Spleen (tissue), 11 donors: ENCODE results near the gene BASP1. TPM values are rescaled to one million over a fixed set of nuclear protein-coding genes. Genes with fewer than 3 reads are reported as not detected.

Source experiments
- DNase-seq: peaks from one replicate; pipeline ENCODE4 v3.0.0-alpha.2; 2020
- H3K27ac ChIP-seq, 8 donors: fragments of 200-600 bp; sonication (generic) in 7 of 8; 1 replicate in 4 of 8; 2 replicates in 4 of 8; pipeline versions ENCODE4 v1.5.0 to v1.8.0; 2016 to 2021; ENCODE audit warnings: inconsistent platforms in 4 of 8, mild to moderate bottlenecking in 4 of 8, moderate library complexity in 1 of 8
- H3K27me3 ChIP-seq, 7 donors: fragments of 200-600 bp; sonication (generic) in 6 of 7; replicated peaks in 1 of 7; 1 replicate in 4 of 7; 2 replicates in 3 of 7; pipeline versions ENCODE4 v1.5.0 to v1.8.0; 2016 to 2021; ENCODE audit warnings: inconsistent platforms in 3 of 7, mild to moderate bottlenecking in 1 of 7
- H3K36me3 ChIP-seq, 6 donors: fragments of 200-600 bp; sonication (generic) in 5 of 6; 1 replicate in 4 of 6; 2 replicates in 2 of 6; pipeline versions ENCODE4 v1.5.0 to v1.8.0; 2016 to 2021; ENCODE audit warnings: inconsistent platforms in 2 of 6
- H3K4me1 ChIP-seq, 6 donors: fragments of 200-600 bp; sonication (generic) in 5 of 6; 1 replicate in 3 of 6; 2 replicates in 3 of 6; pipeline versions ENCODE4 v1.5.0 to v1.8.0; 2016 to 2021; ENCODE audit warnings: inconsistent platforms in 3 of 6
- H3K4me3 ChIP-seq, 8 donors: fragments of 200-600 bp; sonication (generic) in 7 of 8; 1 replicate in 4 of 8; 2 replicates in 4 of 8; pipeline versions ENCODE4 v1.5.0 to v1.8.0; 2016 to 2021; ENCODE audit warnings: inconsistent platforms in 4 of 8, mild to moderate bottlenecking in 4 of 8, moderate library complexity in 2 of 8
- H3K9me3 ChIP-seq, 8 donors: fragments of 200-600 bp; sonication (generic) in 7 of 8; 1 replicate in 4 of 8; 2 replicates in 4 of 8; pipeline versions ENCODE4 v1.5.0 to v1.8.0; 2016 to 2021; ENCODE audit warnings: inconsistent platforms in 4 of 8
- CTCF ChIP-seq, 11 experiments: fragments of 200-600 bp in 7 of 11; fragments of 450-650 bp in 4 of 11; sonication (generic) in 4 of 11; IDR thresholded peaks in 8 of 11; conservative IDR thresholded peaks in 3 of 11; 1 replicate in 7 of 11; 2 replicates in 4 of 11; pipeline versions ENCODE4 v1.4.0 to v1.8.0; 2016 to 2021; ENCODE audit warnings: antibody characterized with exemption in 11 of 11, inconsistent platforms in 4 of 11, mild to moderate bottlenecking in 1 of 11
- POLR2A ChIP-seq, 3 donors: fragments of 450-650 bp; IDR thresholded peaks; one replicate each; pipeline ENCODE4 v1.5.1; 2017; ENCODE audit warnings: antibody characterized with exemption in 3 of 3, mild to moderate bottlenecking in 1 of 3
- POLR2AphosphoS5 ChIP-seq, 3 donors: sonication (generic); formaldehyde crosslinking; IDR thresholded peaks; one replicate each; pipeline ENCODE4 v1.5.1; 2017; ENCODE audit warnings: antibody characterized with exemption in 3 of 3
- WGBS, 5 donors: extraction: QIAGEN DNeasy Blood & Tissue Kit in 3 of 5; methylation state at CpG; one replicate each; pipeline versions ENCODE4 v1.1.5 to v1.1.7; 2013 to 2018; 5-methylcytosine and 5-hydroxymethylcytosine counted together
- intact Hi-C: fragments of 100-400 bp; cut with DNase I; formaldehyde crosslinking; loops from one replicate; pipeline ENCODE4 v1.15.0; 2023; ENCODE audit warnings: low total_unique reads
- polyA plus RNA-seq, 3 donors: library from polyadenylated mRNA; stranded (reverse); fragments of 200-250 nt; gene quantifications; one replicate each; pipeline ENCODE4 v1.2.1, GENCODE V29; 2013
- total RNA-seq, 7 donors: library from RNA; depleted of rRNA in 3 of 7; stranded (reverse); fragments of >200 nt in 3 of 7; fragmentation: NEBNext Ultra II Directional in 4 of 7; extraction: Animal tissue kit (Norgen Biotek cat#: 25700) in 4 of 7; gene quantifications; one replicate each; pipeline versions ENCODE4 v1.1.0 to v1.2.1, GENCODE V29; 2016 to 2021
- donor health status: healthy with polysubstance abuse.
- donor health status: DM: no; HTN: no; CAD: no; lungs with moderate emphysema.
- donor health status: DM: no; HTN: no; CAD: no.
- donor health status: Bipolar disorder and iron deficiency.
- donor health status: healthy.
- donor health status: DM: no; HTN: no; CAD: no.
- donor health status: DM: yes; HTN: yes; CAD: no.

BASP1 gene
- total and polyA plus RNA-seq, 10 donors: 44.5 to 168 (median 102) TPM

- peak overlapping the region in 2 of 8 donors; percentile 6 to 14 for H3K27ac ChIP-seq
- peaks cover 2 to 97% (median 57%) of the 10 kb centered on the region in 6 donors for H3K4me1 ChIP-seq
- intact Hi-C loops: no loop called here
Measured at GRCh38 chr5:17220469-17220868, 3.0 kb downstream of the BASP1 start.

GRCh38 chr5:17221843-17222636 is 4.6 kb downstream of the BASP1 start:
- Histone ChIP-seq H3K27me3 (peaks cover 0 to 28% (median 12%) of the 10 kb centered on the region in 7 donors), H3K4me1 (peaks cover 2 to 97% (median 53%) of the 10 kb centered on the region in 6 donors), H3K9me3 (no peaks in the 10 kb centered on the region), H3K27ac (peak overlapping the region in 4 of 8 donors; percentile 15 to 60 (median 18)), H3K4me3 (peak overlapping the region in 2 of 8 donors; percentile 3 to 14), H3K36me3 (no peaks in the 10 kb centered on the region)
- 45 to 54% (median 47%) methylated on average over 4 of the region's 4 CpGs for WGBS, 5 donors
- intact Hi-C loops: no loop called here
- TF ChIP-seq POLR2A (IDR thresholded peaks at IDR 0.05) (no peak), CTCF (IDR thresholded peaks at IDR 0.05 in 8 of 11, conservative IDR thresholded peaks at IDR 0.05 in 3 of 11) (no peak), POLR2AphosphoS5 (IDR thresholded peaks at IDR 0.05) (no peak)
- no peak for DNase-seq

More at GRCh38 chr5:17220469-17220868, 3.0 kb downstream of the BASP1 start:
- Histone ChIP-seq H3K9me3 (no peaks in the 10 kb centered on the region), H3K27me3 (peaks cover 0 to 43% (median 18%) of the 10 kb centered on the region in 7 donors), H3K4me3 (peak overlapping the region in 2 of 8 donors; percentile 54 to 87), H3K36me3 (no peaks in the 10 kb centered on the region)
- no peak for TF ChIP-seq POLR2AphosphoS5 (IDR thresholded peaks at IDR 0.05)
- TF ChIP-seq CTCF (IDR thresholded peaks at IDR 0.05 in 8 of 11, conservative IDR thresholded peaks at IDR 0.05 in 3 of 11): no peak
- no peak for TF ChIP-seq POLR2A (IDR thresholded peaks at IDR 0.05)
- 79 to 93% (median 88%) methylated on average over 4 of the region's 4 CpGs for WGBS, 5 donors
- DNase-seq: no peak

GRCh38 chr5:17222664-17223063 is 5.2 kb downstream of the BASP1 start:
- 70 to 93% (median 77%) methylated on average over 2 of the region's 2 CpGs for WGBS, 5 donors
- no peak for TF ChIP-seq POLR2A (IDR thresholded peaks at IDR 0.05)
- TF ChIP-seq POLR2AphosphoS5 (IDR thresholded peaks at IDR 0.05): no peak
- TF ChIP-seq CTCF (IDR thresholded peaks at IDR 0.05 in 8 of 11, conservative IDR thresholded peaks at IDR 0.05 in 3 of 11): no peak
- no peaks in the 10 kb centered on the region for H3K9me3 ChIP-seq
- peak overlapping the region in 4 of 8 donors; percentile 15 to 60 (median 18) for H3K27ac ChIP-seq
- no peak for DNase-seq
- peaks cover 0 to 21% (median 9%) of the 10 kb centered on the region in 7 donors for H3K27me3 ChIP-seq
- no peaks in the 10 kb centered on the region for H3K36me3 ChIP-seq
- peaks cover 2 to 100% (median 52%) of the 10 kb centered on the region in 6 donors for H3K4me1 ChIP-seq
- intact Hi-C loops: no loop called here
- H3K4me3 ChIP-seq: peak overlapping the region in 1 of 8 donors; percentile 3
